ENCODE results near the gene CLNK.

- no peak for TF ChIP-seq POLR2A (IDR thresholded peaks at IDR 0.05)
- TF ChIP-seq CTCF (IDR thresholded peaks at IDR 0.05) = no peak
Measured at GRCh38 chr4:10567766-10568165, 116.8 kb downstream of the CLNK start.
